Midbrain (tissue), 1 donor: Measurements from ENCODE around the gene PNRC2.
A peak's percentile ranks its signal among the peaks of the same experiment; 100 is the strongest.

ENCODE experiments used
- DNase-seq: peaks from one replicate; lab custom pipeline; 2025; lab: John Stamatoyannopoulos, UW

Gene PNRC2, protein sequence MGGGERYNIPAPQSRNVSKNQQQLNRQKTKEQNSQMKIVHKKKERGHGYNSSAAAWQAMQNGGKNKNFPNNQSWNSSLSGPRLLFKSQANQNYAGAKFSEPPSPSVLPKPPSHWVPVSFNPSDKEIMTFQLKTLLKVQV

DNA sequence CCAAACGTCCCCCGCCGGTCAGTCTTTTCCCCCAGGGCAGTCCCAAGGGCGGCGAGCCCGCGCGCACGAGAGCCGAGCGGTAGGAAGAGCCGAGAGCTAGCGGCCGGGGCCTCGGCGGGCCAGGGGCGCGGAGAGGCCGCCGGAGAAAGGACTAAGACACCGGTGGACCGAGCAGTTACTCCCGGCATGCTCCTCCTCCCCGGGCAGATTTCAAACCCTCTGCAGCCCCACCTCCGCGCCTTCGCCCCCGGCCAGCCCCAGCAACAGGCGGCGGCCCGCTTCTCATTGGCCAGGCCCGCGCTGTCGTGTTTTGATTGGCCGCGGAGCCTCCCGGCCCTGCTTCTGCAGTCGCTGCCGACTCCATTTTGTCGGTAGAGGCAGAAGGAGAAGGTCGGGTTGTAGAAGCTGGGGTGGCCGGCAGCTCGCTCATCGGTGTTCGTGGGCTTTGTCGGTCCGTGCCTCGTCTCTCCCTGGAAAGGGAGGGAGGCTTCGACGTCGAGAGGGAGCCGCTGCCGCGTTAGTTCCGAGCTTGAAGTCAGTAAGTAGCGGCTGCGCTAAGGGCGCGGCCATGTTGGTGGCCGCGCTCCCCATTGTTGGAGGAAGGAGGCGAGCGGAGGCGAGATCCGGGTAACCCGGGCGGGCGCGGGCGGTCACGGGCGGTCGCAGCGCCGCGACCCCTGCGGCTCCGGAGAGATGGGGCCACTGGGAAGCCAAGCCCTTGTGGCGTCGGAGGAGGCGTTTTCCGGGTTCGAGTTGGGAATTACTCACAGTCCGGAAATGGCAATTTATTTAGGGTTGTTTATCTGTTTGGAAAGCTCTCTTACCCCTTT lies at the start of gene PNRC2:
Gene PNRC2 (plus strand): TSS at position 368 of the 830 bp plus-strand sequence. CDS start 1,630 bp downstream, outside the sequence.
- DNase-seq = peak; percentile 97

DNA sequence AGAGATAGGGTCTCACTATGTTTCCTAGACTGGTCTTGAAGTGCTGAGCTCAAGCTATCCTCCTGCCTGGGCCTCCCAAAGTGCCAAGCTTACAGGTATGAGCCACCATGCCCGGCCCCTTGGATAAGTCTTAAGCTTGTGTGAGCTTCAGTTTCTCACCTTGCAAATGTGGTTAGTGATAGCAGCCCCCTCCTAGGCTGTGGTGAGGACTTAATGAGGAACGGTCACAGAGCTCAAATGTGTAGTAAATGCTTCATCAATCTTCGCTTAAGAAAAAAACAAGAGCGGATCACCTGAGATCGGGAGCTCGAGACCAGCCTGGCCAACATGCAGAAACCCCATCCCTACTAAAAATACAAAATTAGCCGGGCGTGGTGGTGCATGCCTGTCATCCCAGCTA lies 49.5 kb upstream of the PNRC2 start:
- no peak for DNase-seq

DNA sequence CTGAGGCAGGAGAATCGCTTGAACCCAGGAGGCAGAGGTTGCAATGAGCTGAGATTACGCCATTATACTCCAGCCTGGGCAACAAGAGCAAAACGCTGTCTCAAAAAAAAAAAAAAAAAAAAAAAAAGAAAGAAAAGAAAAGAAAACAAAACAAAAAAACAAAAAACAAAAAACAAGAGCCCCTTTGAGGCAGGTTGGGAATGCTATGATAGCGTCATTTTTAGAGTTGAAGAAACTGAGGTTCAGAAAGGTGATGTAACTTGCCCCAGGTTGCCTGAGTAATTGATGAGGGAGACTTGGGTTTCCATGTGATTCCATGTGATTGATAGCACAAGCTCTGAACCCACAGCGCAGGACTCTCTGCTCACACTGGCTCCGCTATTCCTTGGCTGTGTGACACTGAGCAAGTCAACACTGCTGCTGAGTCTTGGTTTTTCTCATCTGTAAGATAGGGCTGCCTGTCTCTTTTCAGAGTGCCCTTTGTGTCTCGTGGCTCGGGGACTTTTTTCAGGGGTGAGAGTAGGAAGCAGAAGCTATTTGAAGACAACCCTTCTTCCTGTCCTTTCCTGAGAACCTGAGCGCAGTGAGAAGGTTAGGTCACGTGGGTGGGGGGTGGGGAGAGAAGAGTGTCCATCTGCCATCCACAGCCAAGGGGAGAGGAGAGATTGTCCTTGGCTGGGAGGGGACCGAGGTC lies 48.9 kb upstream of the PNRC2 start:
- DNase-seq = no peak

DNA sequence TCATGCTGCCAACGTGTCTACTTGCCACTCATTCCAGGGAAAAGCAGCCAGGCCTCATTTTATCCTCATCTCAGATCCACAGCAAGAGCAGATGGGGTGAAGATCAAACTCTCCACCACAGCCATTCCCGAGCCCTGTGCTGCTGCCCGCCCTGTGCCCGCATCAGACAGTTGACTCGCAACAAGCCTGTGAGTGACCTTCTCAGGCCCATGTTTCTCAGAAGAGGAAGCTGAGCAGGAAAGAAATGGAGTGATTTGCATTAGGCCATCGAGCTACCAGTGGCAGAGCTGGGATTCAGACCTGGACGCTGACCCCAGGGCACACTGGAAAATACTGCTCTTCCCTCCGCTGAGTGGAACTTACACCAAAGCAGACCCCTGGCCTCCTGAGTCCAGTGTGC lies 47.7 kb upstream of the PNRC2 start:
- no peak for DNase-seq

DNA sequence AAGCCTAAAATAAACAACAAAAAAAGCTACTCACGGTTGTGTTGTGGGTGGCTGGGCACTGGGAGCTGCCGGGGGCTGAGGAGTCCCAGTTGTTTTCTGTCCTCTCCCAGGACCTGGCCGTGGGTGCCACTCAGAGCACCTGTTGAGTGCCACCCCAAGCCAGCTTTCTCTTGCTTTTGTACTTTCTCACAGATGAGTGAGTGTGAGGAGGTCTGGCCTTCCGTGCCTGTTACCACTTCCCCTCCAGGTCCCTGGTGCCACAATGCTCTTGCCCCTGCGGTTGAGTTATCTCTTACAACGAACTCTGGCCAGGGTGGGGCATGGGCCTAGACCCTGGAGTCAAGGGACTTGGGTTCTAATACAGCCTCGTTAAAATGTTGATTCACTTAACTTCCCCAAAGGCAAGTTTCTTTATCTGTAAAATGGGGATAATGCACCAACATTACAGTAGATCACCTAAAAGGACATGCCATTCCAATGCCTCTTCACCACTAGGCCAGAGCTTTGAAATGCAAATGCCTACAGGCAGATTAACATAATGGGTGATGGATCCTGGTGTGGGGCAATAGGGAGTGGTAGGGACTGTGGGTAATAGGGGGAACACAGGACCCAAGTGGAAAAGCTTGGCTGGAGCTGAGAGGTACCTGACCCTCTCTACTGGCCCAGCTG lies 46.3 kb upstream of the PNRC2 start, which contains the start of gene CNR2:
Gene CNR2 (minus strand): TSS at position 151 of the 669 bp plus-strand sequence. CDS start 37,745 bp downstream, outside the sequence.
- DNase-seq = no peak

DNA sequence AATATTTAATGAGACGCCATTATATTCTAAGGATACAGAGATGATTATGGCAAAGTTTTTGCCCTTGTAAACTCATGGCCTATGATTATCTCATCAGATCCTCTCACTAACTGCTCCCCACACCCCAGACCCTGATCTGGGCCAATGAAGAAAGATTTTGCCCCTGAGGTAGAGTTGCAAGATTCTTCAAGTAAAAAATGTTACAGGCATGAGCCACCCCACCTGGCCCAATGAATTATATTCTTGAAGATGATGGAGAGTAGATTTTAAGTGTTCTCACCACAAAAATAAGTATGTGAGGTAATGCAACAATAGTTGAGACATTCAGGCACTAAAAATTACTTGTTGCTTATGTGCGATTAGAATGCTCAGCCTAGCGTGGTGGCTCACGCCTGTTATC lies 44.7 kb upstream of the PNRC2 start:
- no peak for DNase-seq

DNA sequence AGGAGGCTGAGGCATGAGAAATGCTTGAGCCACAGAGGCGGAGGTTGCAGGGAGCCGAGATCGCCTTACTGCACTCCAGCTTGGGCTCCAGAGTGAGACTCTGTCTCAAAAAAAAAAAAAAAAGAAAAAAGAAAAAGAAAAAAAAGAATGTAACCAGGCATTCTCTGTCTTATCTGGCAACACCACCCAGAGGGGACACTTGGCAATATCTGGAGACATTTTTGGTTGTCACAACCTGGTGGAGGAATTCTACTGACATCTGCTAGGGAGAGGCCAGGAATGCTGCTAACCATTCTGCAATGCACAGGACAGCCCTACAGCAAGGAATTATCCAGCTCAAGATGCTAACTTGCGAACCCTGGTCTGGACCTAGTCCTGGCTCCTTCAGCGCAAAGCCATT lies 44.2 kb upstream of the PNRC2 start:
- no peak for DNase-seq

DNA sequence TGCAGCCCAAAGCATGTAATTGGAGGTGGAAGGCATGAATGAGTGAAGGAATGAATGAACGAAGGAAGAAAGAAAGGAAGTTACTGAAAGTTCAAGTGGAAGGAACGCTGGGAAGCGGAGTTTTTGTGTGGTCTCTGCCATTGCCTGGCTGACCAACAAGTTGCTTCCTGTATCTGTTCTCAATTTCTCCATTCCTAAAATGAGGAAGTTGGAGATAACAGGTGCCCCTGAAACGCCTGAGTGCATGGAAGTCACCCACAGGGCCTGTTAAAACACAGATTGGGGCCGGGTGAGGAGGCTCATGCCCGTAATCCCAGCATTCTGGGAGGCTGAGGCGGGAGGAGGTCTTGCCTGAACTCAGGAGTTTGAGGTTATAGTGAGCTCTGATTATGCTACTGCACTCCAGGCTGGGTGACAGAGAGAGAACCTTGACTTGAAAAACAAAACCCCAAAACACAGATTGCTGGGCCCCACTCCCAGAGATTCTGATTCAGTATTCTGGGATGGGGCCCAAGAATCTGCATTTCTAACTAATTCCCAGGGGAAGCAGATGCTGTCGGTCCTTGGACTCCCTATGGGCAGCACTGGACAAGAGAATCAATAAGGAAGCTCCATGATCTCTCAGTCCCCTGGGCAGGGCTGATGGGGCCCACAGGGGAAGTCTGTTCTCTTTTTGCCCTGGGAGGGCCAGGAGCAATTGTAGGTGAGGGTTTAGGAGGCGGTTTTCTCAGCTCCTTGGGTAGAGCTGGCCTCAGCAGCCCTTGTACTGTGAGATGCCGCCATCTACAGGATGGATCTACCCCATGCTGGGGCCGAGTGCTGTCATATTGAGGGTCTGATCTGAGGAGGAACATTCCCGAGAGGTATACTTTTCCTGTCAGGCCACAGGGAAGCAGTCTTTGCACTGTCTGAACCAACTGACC lies 43.2 kb upstream of the PNRC2 start:
- peak; percentile 35 for DNase-seq

DNA sequence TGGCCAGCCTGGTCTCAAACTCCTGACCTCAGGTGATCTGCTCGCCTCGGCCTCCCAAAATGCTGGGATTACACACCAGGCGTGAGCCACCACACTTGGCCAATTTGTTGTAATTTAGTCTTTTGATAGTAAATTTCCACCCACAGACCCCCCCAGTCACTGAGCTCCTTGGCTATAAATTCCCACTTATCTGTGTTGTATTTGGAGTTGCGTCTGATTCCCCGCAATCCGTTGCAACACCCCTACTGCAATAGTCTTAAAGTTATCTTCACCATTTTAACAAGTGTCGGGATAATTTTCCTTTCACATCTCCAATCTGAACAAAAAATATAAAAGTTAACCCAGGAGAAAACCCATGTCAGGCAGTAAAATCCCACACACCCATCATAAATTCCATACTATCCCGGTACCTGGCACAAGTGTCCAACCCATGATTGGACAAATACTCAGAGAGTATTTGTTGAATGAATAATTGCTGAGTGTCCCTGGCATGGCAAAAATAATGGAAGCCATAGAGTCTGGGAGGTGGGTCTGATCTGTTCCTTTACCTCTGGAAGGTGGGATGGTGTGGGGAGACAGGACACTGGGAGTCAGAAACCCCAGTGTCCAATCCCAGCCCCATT lies 37.2 kb upstream of the PNRC2 start:
- no peak for DNase-seq

DNA sequence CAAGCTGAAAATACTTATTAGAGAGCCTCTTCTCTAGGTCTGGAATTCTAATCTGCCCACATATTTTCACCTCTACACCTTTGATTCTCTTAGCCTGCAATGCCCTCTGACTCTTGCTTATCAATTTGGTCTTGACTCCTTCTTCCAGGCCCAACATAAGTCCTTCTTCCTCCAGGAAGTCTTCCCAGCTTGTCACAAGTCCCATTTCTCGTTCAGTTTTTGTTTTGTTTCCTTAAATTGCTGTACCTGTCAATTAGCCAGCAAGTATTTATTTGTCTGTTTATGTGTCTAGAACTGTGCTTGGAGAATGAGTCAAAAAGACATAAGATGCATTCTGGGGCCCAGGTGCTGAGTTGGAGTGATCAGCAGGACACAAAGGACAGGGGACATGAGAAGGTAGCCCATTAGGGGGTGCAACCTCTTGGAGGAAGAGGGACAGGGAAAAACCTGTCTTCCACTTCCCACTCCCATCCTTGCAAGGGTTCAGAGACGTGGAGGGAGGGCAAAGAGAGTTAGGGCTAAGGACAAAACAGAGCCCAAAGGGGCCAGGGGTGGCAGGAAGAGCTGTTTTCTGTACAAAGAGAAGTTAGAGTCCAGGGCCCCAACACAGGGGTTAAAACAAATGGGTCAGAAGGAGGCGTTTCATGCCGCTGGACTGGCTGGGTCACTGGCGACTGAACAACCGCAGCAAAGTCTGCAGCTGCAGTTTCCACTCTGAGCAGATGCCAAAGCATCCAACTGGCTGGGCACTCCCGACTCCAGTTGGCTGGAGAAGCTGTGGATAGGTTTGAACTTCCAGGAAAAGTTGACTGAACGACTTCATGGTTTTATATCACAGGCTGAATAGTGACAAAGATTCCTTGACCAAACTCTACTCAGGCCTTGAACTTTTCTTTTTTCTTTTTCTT lies 35.8 kb upstream of the PNRC2 start:
- no peak for DNase-seq

DNA sequence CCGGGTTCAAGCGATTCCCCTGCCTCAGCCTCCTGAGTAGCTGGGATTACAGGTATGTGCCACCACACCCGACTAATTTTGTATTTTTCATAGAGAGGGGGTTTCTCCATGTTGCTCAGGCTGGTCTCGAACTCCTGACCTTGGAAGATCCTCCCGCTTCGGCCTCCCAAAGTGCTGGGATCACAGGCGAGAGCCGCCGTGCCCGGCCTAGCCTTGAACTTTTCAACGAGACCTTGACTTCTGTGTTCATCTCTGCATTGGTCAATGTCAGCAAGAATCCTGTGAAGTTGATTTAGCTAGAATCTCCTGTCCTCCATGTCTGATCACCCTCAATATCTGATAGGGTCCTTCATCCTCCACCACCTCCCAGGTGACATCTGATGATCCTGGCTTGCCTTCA lies 35.0 kb upstream of the PNRC2 start:
- DNase-seq = no peak

DNA sequence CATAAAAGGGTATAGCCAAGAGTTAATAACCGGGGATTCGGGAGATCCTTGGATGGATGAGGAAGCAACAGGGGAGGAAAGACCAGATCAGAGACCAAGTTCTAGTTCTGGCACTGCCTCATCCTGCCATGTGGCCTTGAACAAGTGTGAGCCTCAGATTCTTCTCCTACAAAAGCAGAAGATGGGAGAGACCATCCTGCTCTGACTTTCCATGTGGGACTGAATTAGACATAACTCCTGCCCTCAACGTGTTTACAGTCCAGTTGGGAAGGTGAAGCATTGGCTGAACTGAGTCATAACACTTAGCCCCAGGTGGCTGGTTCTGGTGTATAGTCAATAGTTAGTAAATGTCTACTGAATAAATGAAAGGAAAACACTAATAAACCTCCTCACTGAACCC lies 34.3 kb upstream of the PNRC2 start:
- DNase-seq = no peak

DNA sequence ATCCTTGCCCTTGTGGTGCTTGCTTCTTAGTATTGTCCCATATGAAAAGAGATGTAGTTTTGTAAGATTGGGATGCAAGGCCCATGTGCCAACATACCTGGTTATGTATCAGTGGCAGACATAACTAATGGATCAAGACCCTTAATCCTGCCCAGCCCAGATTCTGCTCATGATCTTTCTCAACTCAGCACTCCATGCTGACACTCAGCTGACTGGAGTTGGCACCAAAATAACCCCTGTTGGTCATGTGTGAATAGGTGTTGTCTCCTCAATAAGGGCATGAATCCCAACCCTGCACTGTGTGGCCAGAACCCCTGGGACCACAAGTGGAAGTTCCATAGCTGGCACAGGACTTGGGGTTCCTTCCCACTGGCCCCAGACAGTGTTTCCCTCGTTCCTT lies 32.5 kb upstream of the PNRC2 start:
- DNase-seq = no peak

DNA sequence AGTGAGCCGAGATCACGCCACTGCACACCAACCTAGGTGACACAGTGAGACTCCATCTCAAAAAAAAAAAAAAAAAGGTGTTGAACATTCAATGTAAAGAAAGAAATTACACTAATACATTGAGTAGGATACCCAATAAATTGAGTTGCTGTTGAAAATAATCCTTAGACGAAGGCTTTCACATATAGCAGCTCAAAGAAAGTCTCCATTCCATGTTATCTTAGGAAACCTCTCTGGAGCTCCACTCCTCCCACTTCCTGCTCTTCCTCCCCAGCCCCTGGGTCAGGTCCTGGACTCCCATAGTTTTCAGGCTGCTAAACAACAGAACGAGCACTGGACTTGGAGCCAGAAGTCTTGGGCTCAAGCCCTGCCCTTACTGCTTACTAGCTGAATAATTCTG lies 30.8 kb upstream of the PNRC2 start:
- DNase-seq = no peak

DNA sequence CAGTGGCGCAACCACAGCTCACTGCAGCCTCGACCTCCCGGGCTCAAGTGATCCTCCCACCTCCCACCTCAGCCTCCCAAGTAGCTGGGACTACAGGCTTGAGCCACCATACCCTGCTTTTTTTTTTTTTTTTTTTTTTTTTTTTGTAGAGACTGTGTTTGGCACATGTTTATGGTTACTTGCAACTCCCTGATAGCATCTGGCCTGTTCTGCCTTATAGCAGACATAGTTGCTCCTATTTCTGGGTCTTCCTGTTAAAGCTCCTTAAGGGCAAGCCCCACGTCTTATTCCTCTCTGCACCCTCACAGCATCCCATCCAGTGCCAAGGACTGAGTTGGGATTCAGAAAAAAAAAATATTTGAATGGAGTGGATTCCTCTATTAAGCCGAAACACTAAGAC lies 29.4 kb upstream of the PNRC2 start:
- DNase-seq = no peak

DNA sequence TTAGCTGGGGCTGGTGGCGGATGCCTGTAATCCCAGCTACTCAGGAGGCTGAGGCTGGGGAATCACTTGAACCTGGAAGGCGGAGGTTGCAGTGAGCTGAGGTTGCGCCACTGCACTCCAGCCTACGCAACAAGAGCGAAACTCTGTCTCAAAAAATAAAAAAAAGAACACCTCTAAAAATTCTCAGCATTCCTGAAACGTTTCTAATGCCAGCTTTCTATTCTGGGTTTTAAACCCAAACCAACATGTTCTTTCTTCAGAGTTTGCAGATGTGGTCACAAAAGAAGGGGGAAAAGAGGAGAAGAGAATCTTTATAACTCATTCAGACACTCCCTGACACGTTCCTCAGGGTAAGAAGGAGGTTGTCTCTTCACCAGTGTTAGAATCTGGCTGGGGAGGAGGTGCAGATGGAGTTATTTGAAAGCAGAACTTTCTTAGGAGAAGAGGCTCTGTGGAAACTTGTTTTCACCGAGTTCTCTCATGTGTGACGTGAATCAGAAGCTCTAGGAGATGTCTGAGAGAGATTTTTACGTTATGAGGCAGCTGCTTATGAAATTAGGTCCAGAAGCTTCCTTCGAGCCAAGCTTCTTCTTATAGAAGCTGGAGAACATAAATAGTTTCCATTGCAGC lies 28.7 kb upstream of the PNRC2 start:
- no peak for DNase-seq

DNA sequence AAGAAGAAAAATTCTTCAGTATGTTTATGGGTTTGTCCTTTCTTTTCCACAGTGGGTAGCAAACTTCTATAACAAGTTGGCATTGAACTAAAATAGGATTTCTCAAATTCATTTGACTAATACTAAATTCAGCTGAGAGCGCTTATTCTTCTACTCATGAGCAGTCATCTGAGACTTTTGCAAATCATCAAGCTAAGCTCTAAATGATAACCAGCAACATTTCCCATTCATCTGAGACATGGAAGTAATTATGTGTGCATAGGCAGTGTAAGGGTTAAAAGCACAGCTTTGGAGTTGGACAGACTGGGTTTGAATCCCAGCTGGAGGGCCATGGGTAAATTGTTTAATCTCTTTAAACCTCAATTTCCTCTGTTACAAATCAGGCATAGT lies 28.1 kb upstream of the PNRC2 start:
- no peak for DNase-seq

DNA sequence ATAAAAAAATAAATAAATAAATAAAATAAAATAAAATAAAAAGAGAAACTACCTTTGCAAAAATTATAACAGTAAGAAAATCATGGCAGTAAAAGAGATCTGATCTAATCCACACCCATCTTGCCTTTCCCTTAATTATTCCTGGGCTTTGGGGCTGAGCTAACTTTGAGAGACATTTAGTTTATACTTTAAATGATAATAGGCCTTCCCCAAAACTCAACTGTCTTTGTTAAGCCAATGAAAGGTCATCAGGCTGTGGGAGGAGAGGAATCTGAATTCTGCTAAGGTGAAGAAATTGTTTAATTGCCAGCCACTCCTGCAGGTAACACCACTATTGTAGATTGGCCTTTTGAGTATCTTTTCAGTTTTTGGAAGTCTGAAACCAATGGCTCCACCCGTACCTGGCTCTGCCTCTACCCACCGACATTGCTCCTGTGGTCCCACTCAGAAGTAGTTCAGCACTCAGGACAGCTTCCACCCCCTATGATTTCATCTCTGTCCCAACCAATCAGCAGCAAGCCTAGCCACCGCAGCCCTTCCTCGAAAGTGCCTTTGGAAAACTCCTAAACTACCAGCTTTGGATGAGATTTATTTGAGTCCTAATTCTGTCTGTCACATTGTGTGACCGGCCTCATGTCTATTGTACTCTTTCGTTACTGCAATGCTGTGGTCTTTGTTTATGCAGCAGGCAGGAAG lies 23.0 kb upstream of the PNRC2 start:
- no peak for DNase-seq

DNA sequence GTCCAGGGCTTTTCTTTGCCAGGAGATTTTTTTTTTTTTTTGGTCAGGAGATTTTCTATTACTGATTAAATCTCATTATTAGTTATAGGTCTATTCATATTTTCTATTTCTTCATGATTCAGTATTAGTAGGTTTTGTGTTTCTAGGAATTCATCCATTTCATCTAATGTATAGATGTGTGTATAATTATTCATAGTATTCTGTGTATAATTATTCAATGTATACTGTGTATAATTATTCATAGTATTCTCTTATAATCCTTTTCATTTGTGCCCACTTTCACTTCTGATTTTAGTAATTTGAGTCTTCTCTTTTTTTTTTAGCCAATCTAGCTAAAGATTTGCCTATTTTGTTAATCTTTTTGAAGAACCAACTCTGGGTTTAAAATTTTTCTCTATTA lies 12.3 kb upstream of the PNRC2 start:
- DNase-seq = no peak
